Measurements from ENCODE around the gene TMEM158. TPM values are rescaled to one million over a fixed set of nuclear protein-coding genes. Genes with fewer than 3 reads are reported as not detected.

The TMEM158 gene
- total RNA-seq, 1 experiment from 2014 or later, result 111 TPM

Other genes with a start within 250 kb of the TMEM158 start
- gene CLEC3B, start 200.0 kb downstream of the TMEM158 start, total RNA-seq (2014; rRNA removed; shearing (Covaris generic)), result not detected in 2 replicates
- gene CDCP1, start 79.9 kb downstream of the TMEM158 start, total RNA-seq (2014; rRNA removed; shearing (Covaris generic)), result 0.29 and 0.78 TPM in 2 replicates
- 19.9 and 21.9 TPM in 2 replicates for gene LARS2, start 162.3 kb upstream of the TMEM158 start, total RNA-seq (2014; rRNA removed; shearing (Covaris generic))

Measured in A172 (cell line).